GM21825 (cell line): ENCODE results near the gene YDJC.
"Not testable (repeated sequence)": the region's sequence is repeated elsewhere in the genome, so short reads cannot be mapped to it uniquely, and the experiment has no call there.

Source experiments
- ATAC-seq: cut with Tn5 transposase; IDR thresholded peaks from one replicate; pipeline ENCODE4 v1.9.1; 2021; ENCODE audit warnings: mild to moderate bottlenecking, moderate library complexity; ENCODE audit not compliant: unreplicated experiment

Gene YDJC

GRCh38 chr22:21652010-21652546 lies 22.3 kb upstream of the YDJC start:
- ATAC-seq = peak; percentile 75

- peak; percentile 17 for ATAC-seq
Measured at GRCh38 chr22:21651521-21652009, 21.7 kb upstream of the YDJC start.

- ATAC-seq = no peak
Measured at GRCh38 chr22:21650823-21651520, 21.1 kb upstream of the YDJC start.

- ATAC-seq = no peak
Measured at GRCh38 chr22:21650280-21650679, 20.5 kb upstream of the YDJC start.

GRCh38 chr22:21646608-21647590 lies 17.1 kb upstream of the YDJC start:
- no peak for ATAC-seq

- not testable (repeated sequence) for ATAC-seq
Measured at GRCh38 chr22:21645513-21645912, 15.7 kb upstream of the YDJC start.

- ATAC-seq = no peak
Measured at GRCh38 chr22:21643533-21644357, 13.9 kb upstream of the YDJC start.

GRCh38 chr22:21642584-21643448 lies 13.0 kb upstream of the YDJC start:
- no peak for ATAC-seq

- peak; percentile 82 for ATAC-seq
Measured at GRCh38 chr22:21641789-21642583, 12.2 kb upstream of the YDJC start, which contains the start of gene SDF2L1. TSS of gene SDF2L1 (plus strand) at chr22:21642302. CDS start at chr22:21642337, 35 bp downstream.

- no peak for ATAC-seq
Measured at GRCh38 chr22:21641417-21641788, 11.6 kb upstream of the YDJC start.

- ATAC-seq = no peak
Measured at GRCh38 chr22:21640810-21641209, 11.0 kb upstream of the YDJC start.

- no peak for ATAC-seq
Measured at GRCh38 chr22:21639359-21639758, 9.5 kb upstream of the YDJC start.

- not testable (repeated sequence) for ATAC-seq
Measured at GRCh38 chr22:21637450-21637849, 7.6 kb upstream of the YDJC start.

GRCh38 chr22:21636629-21637218 lies 6.9 kb upstream of the YDJC start:
- no peak for ATAC-seq

- no peak for ATAC-seq
Measured at GRCh38 chr22:21635771-21636510, 6.1 kb upstream of the YDJC start.

- no peak for ATAC-seq
Measured at GRCh38 chr22:21634844-21635243, 5.0 kb upstream of the YDJC start.

- no peak for ATAC-seq
Measured at GRCh38 chr22:21634081-21634480, 4.3 kb upstream of the YDJC start.

- no peak for ATAC-seq
Measured at GRCh38 chr22:21633481-21633880, 3.7 kb upstream of the YDJC start.
